HG03457 (cell line): ENCODE measurements around the gene RETREG1.
A peak's percentile ranks its signal among the peaks of the same experiment; 100 is the strongest.
"Not testable (repeated sequence)": the region's sequence is repeated elsewhere in the genome, so short reads cannot be mapped to it uniquely, and the experiment has no call there.

Experiments used
- ATAC-seq: cut with Tn5 transposase; IDR thresholded peaks from one replicate; pipeline ENCODE4 v1.9.1; 2021; ENCODE audit warnings: moderate number of reproducible peaks; ENCODE audit not compliant: unreplicated experiment

RETREG1 gene

DNA sequence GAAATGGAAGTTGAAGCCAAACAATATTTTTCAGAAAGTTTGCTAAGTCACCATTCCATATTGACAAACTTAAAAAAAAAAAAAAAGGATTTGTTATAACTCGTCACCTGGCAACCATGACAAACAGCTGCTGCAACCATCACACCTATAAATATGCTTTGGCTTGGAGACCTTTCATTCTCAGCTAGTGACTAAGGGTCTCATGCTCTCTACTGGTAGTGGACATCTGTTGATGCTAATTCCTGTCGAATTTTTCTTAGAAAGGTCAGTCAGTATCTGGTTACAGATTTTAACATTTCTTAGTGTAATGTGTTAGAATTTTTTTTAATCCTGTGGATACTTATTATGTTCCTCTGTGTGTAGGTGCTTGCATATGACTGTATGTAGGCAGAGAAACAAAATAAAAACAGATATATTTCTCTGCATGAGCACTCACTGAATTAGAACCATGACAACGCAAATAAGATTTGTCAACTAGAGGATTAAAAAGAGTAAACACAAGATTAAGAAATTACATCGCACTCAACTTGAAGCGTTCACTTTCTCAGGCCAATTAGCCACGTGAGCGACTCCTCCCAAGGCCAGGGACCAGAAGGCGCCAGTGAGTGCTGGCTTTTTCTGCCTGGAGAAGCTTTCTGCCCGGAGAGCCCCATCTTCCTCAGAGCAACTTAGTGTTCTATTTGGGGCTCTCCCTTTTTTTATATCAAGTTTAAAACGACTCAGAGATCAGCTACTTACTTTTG, 124.2 kb downstream of the RETREG1 start:
- no peak for ATAC-seq

DNA sequence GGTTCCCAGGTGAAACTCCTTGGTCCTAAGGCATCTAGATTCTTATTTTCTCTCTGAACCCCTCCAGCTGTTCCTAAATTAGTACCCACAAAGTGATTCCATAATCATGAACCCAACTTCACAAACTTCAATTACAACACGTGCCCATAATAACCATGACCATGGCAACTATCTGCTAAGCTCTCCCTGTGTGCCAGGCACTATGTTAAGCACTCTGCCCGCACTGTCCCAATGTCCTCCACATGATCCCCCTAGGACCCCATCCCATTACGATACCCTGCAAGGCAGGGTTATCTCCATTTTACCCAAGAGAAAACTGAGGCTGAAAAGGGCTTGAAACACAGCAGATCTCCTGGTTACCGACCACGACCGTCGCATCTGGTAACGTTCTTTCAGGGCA, 125.9 kb downstream of the RETREG1 start:
- ATAC-seq, result no peak

GRCh38 chr5:16489322-16489791, 127.4 kb downstream of the RETREG1 start:
- no peak for ATAC-seq

- no peak for ATAC-seq
Measured at GRCh38 chr5:16487456-16487855, 129.3 kb downstream of the RETREG1 start.

- no peak for ATAC-seq
Measured at GRCh38 chr5:16486711-16487111, 130.1 kb downstream of the RETREG1 start.

DNA sequence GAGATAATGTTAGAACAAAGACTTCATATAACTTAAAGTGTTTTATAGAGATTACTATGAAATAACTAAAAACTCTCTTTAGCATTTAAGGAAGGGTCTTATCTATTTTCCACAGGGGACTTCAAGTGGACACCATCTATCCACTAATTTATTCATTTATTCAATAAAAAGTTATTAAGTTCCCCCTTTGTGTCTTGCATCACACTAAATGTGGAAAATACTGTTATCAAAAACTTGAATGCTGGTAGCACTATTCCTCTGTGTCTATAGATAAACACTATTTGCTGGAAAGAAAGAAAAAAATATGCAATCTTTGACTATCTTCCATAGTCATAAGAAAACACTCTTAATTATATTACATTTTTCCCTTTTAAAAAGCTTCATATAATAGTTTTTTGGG, 131.1 kb downstream of the RETREG1 start:
- no peak for ATAC-seq

DNA sequence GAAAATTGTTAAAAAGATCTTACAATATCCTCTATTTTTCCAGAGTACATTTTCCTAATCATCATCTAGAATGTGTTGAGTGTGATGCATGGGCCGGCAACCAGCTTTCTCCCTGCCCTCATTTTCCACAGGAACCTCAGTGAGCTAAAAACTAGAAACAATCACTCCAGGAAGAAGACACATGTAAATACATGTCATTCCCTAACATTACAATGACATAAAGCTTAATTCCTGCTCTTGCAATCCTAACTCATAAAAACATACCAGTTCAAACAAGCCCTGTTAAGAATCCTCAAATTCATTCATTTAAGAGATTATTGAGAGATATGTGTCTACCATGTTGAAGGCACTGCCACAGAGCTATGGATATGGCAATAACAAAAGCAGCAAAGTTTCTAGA, 132.7 kb downstream of the RETREG1 start:
- ATAC-seq, result no peak

DNA sequence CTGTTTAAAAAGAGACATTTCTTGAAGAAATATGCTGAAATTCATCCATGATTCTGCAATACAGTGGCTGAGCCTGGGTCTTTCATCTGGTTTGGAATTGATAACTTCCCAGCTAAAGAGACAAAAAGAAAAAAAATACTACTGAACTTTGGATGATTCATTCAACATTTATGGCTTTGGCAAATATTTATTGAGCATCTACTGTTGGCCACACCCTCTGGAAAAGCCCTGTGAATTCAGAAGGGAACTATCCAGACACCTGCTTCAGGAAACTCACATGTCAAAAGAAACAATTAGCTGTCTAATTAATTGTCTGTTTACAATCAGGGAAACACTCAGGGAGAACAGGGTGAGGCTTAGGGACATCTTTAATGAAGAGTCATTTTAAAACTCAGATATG, 133.4 kb downstream of the RETREG1 start:
- no peak for ATAC-seq

DNA sequence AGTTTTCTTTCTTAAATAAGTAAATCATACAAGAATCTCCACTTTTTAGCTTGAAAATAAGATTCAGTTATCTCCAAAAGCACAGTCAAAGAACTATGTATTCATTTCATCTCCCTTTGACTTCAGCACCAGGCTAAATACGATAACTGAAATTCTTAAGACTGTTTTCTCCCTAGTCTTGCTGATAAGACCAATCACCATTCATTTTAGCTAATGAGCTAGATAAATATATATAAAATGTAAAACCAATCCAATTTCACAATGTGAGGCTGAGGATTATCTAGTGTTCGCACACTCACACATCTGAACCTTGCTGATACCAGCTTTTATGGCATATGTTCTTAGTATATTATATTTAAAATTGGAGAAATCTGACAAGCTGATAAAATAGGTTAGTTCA, 133.9 kb downstream of the RETREG1 start:
- ATAC-seq, result no peak

DNA sequence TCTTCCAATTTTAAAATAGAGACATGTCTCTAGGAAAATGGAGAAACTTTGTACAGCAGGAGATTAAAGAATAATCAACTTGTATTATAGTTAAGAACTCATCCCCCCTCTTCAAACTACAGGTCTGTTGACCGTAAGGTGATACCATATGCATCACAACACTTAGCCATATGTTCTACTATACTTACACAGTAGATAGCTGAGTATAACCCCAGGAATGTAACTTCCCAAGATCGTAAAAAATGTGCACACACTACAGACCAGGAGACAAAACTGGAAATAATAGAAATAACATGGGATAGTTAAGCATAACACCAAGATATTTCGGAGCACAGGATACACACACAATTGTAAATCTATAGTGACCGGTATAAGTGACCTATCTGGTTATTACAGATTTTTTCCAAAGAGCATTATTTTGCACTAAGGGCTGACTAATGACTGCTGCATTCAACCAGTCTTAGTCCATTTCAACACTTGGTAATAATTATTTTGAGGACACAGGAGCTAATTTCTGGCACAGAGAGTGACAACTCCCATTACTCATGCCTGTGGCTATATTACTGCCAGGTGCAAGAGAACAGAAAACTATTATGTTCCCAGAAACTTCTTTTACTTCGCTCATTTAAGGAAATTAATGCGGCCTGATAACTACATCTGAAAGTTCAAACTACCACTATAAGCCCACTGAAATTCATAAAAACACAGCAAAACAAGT, 135.8 kb downstream of the RETREG1 start:
- no peak for ATAC-seq

- ATAC-seq, result no peak
Measured at GRCh38 chr5:16480144-16480543, 136.7 kb downstream of the RETREG1 start.

GRCh38 chr5:16477541-16477940, 139.3 kb downstream of the RETREG1 start:
- ATAC-seq, result no peak

- ATAC-seq, result not testable (repeated sequence)
Measured at GRCh38 chr5:16476417-16476816, 140.4 kb downstream of the RETREG1 start.

- ATAC-seq, result no peak
Measured at GRCh38 chr5:16471387-16471786, 145.4 kb downstream of the RETREG1 start.

DNA sequence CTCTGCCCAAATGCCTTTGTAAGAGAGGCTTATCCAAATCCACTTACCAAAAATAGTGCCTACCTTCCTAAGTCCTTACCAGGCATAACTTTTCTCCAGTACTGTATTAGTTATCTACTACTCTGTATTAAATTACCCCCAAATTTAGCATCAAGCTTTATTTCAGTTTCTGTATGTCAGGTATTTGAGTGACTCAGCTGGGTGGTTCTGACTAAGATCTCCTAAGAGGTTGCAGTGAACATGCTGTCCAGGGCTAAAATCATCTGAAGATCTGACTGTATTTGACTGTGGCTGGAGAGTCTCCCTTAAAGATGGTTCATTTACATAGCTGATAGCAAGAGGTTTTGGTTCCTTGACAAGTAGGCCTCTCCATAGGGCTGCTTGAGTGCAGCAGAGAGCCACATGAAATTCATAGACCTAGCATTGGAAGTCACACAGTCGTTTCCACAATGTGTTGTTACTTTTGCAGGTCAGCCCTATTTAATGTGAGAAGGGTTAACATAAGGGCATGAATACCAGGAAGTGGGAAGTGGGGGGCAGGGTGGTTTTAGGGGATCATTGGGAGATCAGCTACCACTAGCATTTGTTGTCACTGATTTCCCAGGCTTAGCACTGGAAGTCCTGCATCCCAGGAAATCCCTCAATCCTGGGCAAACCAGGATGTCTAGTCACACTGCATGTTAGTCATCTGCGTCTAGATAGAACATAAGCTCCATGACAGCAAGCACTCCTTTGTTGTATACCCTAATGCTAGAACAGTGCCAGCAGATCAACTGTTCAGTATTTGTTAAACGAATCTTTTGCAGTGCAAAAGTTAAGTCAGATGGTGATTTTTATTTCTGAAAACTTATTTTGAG, 149.2 kb downstream of the RETREG1 start:
- peak; percentile 74 for ATAC-seq

GRCh38 chr5:16465544-16466432, 151.0 kb downstream of the RETREG1 start, which contains the start of gene ZNF622:
ZNF622 (minus strand) TSS chr5:16465800; CDS start chr5:16465665, 135 bp downstream.
- peak; percentile 76 for ATAC-seq

GRCh38 chr5:16464664-16465543, 151.9 kb downstream of the RETREG1 start:
- no peak for ATAC-seq

GRCh38 chr5:16464231-16464630, 152.6 kb downstream of the RETREG1 start:
- ATAC-seq, result no peak

DNA sequence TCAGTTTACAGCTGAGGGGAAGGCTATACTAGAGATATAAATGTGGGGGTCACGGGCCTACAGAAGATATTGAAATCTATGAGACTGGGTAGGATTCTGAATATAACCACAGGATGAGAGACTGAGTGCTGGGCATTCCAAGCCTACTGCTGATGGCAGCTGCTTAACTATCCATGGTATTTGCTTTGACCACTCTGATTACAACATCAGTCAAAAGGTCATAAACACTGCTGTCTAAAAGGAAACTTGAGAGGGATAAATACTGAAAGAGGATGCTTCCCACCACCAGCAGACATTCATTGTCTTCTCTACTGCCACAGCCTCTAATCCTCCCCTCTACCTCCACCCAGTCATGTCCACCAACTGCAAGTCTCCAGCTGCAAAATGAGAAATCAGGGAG, 155.0 kb downstream of the RETREG1 start:
- no peak for ATAC-seq
